ENCODE measurements around the gene AVPR1A.

AVPR1A gene

DNA sequence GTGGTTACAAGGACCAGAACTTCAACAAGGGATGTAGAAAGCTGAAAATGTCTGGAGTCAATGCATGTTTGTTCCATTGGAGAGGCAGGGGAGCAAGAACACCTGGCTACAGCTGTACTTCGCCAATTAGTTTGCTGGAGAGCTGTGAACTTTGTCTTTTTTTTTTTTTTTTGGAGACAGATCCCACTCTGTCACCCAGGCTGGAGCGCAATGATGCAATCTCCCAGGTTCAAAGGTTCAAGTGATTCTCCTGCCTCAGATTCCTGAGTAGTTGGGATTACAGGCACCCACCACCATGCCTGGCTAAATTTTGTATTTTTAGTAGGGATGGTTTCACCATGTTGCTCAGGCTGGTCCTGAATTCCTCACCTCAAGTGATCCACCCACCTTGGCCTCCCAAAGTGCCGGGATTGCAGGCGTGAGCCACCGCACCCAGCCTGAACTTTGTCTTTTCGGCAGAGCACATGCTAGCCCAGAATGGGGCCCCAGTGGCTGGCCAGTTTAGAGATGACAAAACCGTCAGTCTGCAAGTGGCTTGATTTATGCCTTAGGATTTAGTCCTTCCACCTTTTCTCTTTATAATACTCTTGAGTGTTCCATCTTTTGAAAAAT is 55.5 kb downstream of the AVPR1A start:
- DNase-seq (ENCODE audit: insufficient read length, low spot score) (no peak), FAIRE-seq (no peak)
- TF ChIP-seq CTCF (IDR thresholded peaks at IDR 0.05; ENCODE audit: insufficient read depth, missing control alignments) = no peak

DNA sequence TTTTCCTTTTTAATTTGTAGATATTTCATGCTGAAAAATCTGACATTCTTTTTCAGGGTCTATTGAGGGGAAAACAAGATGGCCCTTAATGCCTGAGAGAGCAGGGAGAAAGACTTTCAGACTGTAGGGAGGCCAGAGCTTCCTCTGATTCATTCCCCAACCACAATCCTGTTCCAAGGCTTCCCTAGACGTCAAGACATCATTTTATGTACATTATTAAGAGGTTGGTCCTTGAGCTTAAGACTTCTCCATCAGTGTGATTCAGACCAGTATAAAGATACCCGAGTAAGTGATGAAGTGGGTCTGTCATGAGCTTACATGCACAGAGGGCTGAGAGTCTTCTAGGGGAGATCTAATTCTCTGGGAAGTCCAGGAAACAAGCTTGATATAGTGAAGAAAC is 57.3 kb downstream of the AVPR1A start:
- DNase-seq (ENCODE audit: insufficient read length, low spot score) (no peak), FAIRE-seq (no peak)
- no peak for TF ChIP-seq CTCF (IDR thresholded peaks at IDR 0.05; ENCODE audit: insufficient read depth, missing control alignments)

- TF ChIP-seq CTCF (IDR thresholded peaks at IDR 0.05; ENCODE audit: insufficient read depth, missing control alignments) = no peak
- FAIRE-seq = no peak
- DNase-seq (ENCODE audit: insufficient read length, low spot score) = no peak
These were observed 57.9 kb downstream of the AVPR1A start for GRCh38 chr12:63093084-63093483.

Measured in D721Med (cell line).